Measurements from ENCODE around the gene NMT1. TPM values are rescaled to one million over a fixed set of nuclear protein-coding genes. Genes with fewer than 3 reads are reported as not detected.

NMT1 gene
- total RNA-seq, 1 experiment from 2014 or later = 173 TPM

DNA sequence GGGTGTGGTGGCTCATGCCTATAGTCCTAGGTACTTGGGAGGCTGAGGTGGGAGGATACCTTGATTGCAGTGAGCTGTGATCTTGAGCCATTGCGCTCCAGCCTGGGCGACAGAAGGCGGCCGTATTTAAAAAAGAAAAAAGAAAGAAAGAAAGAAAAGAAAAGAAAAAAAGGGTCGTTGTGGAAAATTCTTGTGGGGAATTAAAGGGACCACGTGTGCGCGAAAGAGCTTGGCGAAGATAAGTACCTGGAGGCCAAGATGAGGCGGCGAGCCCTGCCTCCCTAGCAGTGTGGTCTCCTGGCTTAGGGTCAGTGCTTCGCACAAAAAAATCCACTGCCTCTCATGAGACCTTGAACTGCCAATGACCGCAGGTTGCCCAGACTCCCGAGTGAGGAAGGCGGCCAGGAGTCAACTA is 728 bp upstream of the NMT1 start (continued):
- no peak for TF ChIP-seq CBX3 (IDR thresholded peaks at IDR 0.05; ENCODE audit: low read depth)

DNA sequence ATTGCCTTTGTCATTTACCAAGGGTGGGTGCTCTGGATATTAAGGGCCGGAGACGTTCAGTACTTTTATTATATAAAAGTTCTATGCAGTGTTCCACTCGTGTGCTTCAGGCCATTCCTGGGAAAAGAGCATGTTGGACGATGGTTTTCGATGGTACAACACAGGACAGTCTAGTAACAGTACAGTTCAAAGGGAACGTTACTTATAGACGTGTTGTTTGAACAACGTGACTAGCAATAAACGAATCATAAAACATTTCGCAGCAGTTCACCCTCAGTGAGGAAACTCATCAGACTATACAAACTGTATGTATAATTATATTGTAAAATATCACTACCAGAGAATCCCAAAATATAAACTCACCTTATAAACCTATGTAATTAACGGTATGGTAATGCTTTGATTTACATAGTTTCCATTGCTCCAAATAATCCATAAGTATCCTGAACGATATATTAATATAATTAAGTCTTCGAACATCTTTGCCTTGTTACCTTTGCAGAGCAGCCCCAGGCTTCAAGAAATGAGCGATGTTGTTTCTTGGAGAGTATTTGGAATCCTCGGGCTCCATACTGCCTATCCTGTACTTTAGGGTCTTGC is 589 bp downstream of the NMT1 start:
- TSS peak; percentile 78 for BruUV-seq (replicated peaks)
- ChIA-PET RAD21 (ENCODE audit: low non-redundant PET in 1 of 2, low total read pairs in 2 of 2, uncharacterized antibody in 2 of 2, unreplicated experiment in 2 of 2) (no interaction called here), POLR2A (interaction anchor here (0.9 to 1.6 kb wide), 7 partner anchors 11 to 286 kb away, joined by 4 to 8 read pairs (median 5); partner anchors contain the start of gene HEXIM1), CTCF (interaction anchor here (1.2 to 1.6 kb wide), 3 partner anchors 13 to 38 kb away, joined by 3 to 6 read pairs (median 5); no protein-coding TSS in a partner anchor)
- Histone ChIP-seq H3K36me3 (ENCODE audit: control insufficient read depth in 1 of 2, insufficient read depth in 2 of 2, low read length in 2 of 2) (peaks cover 0 to under 1% of the 10 kb centered on the region in 2 experiments; a peak in 1 of 4 replicates), H3K4me2 (ENCODE audit: low read length) (peak overlapping the region; percentile 90), H3K9me2 (ENCODE audit: insufficient read depth) (no peaks in the 10 kb centered on the region), H2AFZ (ENCODE audit: low read depth, low read length, poor library complexity, severe bottlenecking) (peak overlapping the region; percentile 70), H3K79me2 (ENCODE audit: insufficient read depth, low read length) (peaks cover 78% of the 10 kb centered on the region), H4K20me1 (ENCODE audit: insufficient read depth) (no peaks in the 10 kb centered on the region), H3K4me3 (replicated peaks in 1 of 2; ENCODE audit: low read depth in 1 of 2, low read length in 2 of 2) (peak overlapping the region; percentile 98 to 99), H3K9ac (ENCODE audit: low read length) (peak overlapping the region; percentile 96), H3K4me1 (ENCODE audit: control insufficient read depth in 1 of 2, insufficient read depth in 2 of 2, low read length in 2 of 2) (peaks cover 10 to 19% of the 10 kb centered on the region in 2 experiments), H3K27ac (ENCODE audit: low read depth, low read length) (peak overlapping the region; percentile 90), H3K9me3 (ENCODE audit: control insufficient read depth in 1 of 2, insufficient read depth in 1 of 2, low read depth in 1 of 2, low read length in 2 of 2) (no peaks in the 10 kb centered on the region), H3K27me3 (ENCODE audit: insufficient read depth, low read length) (no peaks in the 10 kb centered on the region)
- TF ChIP-seq POLR2A (IDR thresholded peaks at IDR 0.05; ENCODE audit: borderline replicate concordance, extremely low read depth, insufficient read depth, insufficient read length) (peak; percentile 9), CBX3 (IDR thresholded peaks at IDR 0.05; ENCODE audit: low read depth) (no peak), POLR2AphosphoS5 (IDR thresholded peaks at IDR 0.05; ENCODE audit: low read depth, low read length) (no peak), EZH2 (IDR thresholded peaks at IDR 0.05) (no peak), SIN3A (IDR thresholded peaks at IDR 0.05; ENCODE audit: low read depth) (peak; percentile 53; the same call in 1 of the 2 replicates)
- intact Hi-C loops (cut with micrococcal nuclease) = loop anchor here (5.0 kb wide), 1 partner anchor 71 kb away; the partner anchor contains the start of gene PLCD3
- DNase-seq (ENCODE audit: low read depth, low spot score) = no peak
- no peak for ATAC-seq

- Histone ChIP-seq H3K4me2 (ENCODE audit: low read length) (no peak overlapping the region), H3K4me1 (ENCODE audit: control insufficient read depth in 1 of 2, insufficient read depth in 2 of 2, low read length in 2 of 2) (peaks cover 10 to 19% of the 10 kb centered on the region in 2 experiments), H3K9ac (ENCODE audit: low read length) (no peak overlapping the region), H3K27me3 (ENCODE audit: insufficient read depth, low read length) (no peaks in the 10 kb centered on the region), H4K20me1 (ENCODE audit: insufficient read depth) (no peaks in the 10 kb centered on the region), H3K4me3 (replicated peaks in 1 of 2; ENCODE audit: low read depth in 1 of 2, low read length in 2 of 2) (no peak overlapping the region), H3K27ac (ENCODE audit: low read depth, low read length) (no peak overlapping the region), H2AFZ (ENCODE audit: low read depth, low read length, poor library complexity, severe bottlenecking) (no peak overlapping the region), H3K79me2 (ENCODE audit: insufficient read depth, low read length) (peaks cover 93% of the 10 kb centered on the region), H3K9me3 (ENCODE audit: control insufficient read depth in 1 of 2, insufficient read depth in 1 of 2, low read depth in 1 of 2, low read length in 2 of 2) (no peaks in the 10 kb centered on the region), H3K9me2 (ENCODE audit: insufficient read depth) (no peaks in the 10 kb centered on the region), H3K36me3 (ENCODE audit: control insufficient read depth in 1 of 2, insufficient read depth in 2 of 2, low read length in 2 of 2) (peaks cover 0 to 14% of the 10 kb centered on the region in 2 experiments; a peak in 1 of 4 replicates)
- ATAC-seq (no peak), DNase-seq (ENCODE audit: low read depth, low spot score) (no peak)
- ChIA-PET CTCF (no interaction called here), POLR2A (no interaction called here), RAD21 (ENCODE audit: low non-redundant PET in 1 of 2, low total read pairs in 2 of 2, uncharacterized antibody in 2 of 2, unreplicated experiment in 2 of 2) (no interaction called here)
- intact Hi-C loops (cut with micrococcal nuclease) = loop anchor here (5.0 kb wide), 1 partner anchor 69 kb away; the partner anchor contains the start of gene PLCD3
- no TSS peak for BruUV-seq (replicated peaks)
- TF ChIP-seq EZH2 (IDR thresholded peaks at IDR 0.05) (no peak), SRF (IDR thresholded peaks at IDR 0.05; ENCODE audit: low read depth) (no peak), EGR1 (IDR thresholded peaks at IDR 0.05; ENCODE audit: low read depth) (no peak), RAD21 (IDR thresholded peaks at IDR 0.05; ENCODE audit: low read depth) (no peak), YY1 (IDR thresholded peaks at IDR 0.05; ENCODE audit: extremely low read depth, insufficient replicate concordance, low read depth, low read length) (no peak), CBX3 (IDR thresholded peaks at IDR 0.05; ENCODE audit: low read depth) (no peak), TCF7L2 (IDR thresholded peaks at IDR 0.05; ENCODE audit: borderline replicate concordance, extremely low read depth, insufficient read depth, insufficient read length) (no peak), POLR2AphosphoS5 (IDR thresholded peaks at IDR 0.05; ENCODE audit: low read depth, low read length) (no peak), POLR2A (IDR thresholded peaks at IDR 0.05; ENCODE audit: borderline replicate concordance, extremely low read depth, insufficient read depth, insufficient read length) (no peak), ELF1 (IDR thresholded peaks at IDR 0.05; ENCODE audit: borderline replicate concordance, low read depth) (no peak), JUND (IDR thresholded peaks at IDR 0.05) (no peak), SIN3A (IDR thresholded peaks at IDR 0.05; ENCODE audit: low read depth) (no peak), FOSL1 (IDR thresholded peaks at IDR 0.05; ENCODE audit: low read depth) (no peak)
- TF ChIP-seq, protein P1, sequence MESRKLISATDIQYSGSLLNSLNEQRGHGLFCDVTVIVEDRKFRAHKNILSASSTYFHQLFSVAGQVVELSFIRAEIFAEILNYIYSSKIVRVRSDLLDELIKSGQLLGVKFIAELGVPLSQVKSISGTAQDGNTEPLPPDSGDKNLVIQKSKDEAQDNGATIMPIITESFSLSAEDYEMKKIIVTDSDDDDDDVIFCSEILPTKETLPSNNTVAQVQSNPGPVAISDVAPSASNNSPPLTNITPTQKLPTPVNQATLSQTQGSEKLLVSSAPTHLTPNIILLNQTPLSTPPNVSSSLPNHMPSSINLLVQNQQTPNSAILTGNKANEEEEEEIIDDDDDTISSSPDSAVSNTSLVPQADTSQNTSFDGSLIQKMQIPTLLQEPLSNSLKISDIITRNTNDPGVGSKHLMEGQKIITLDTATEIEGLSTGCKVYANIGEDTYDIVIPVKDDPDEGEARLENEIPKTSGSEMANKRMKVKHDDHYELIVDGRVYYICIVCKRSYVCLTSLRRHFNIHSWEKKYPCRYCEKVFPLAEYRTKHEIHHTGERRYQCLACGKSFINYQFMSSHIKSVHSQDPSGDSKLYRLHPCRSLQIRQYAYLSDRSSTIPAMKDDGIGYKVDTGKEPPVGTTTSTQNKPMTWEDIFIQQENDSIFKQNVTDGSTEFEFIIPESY (IDR thresholded peaks at IDR 0.05; ENCODE audit: extremely low read depth, insufficient replicate concordance, low read length) = no peak
These were observed 2.1 kb downstream of the NMT1 start for GRCh38 chr17:45063198-45063597.

Measured in HCT116 (cell line).